Neural cell (in vitro differentiated cells): ENCODE data around the gene PCED1B.

ENCODE experiments used
- CTCF ChIP-seq: fragments of 450-650 bp; IDR thresholded peaks from 2 replicates; pipeline ENCODE4 v1.5.1; 2014; ENCODE audit warnings: antibody characterized with exemption, mild to moderate bottlenecking, moderate library complexity; ENCODE audit not compliant: poor library complexity, severe bottlenecking
- EP300 ChIP-seq: fragments of 450-650 bp; conservative IDR thresholded peaks from 2 replicates; pipeline ENCODE4 v1.6.1; 2014; ENCODE audit warnings: antibody characterized with exemption, mild to moderate bottlenecking, moderate library complexity; ENCODE audit not compliant: poor library complexity, severe bottlenecking
- EZH2 ChIP-seq: fragments of 200-600, 300-800 bp; shearing (Covaris generic), sonication (generic); IDR thresholded peaks from 2 replicates; pipeline ENCODE4 v1.6.1; 2014; ENCODE audit warnings: antibody characterized with exemption, low read length, borderline replicate concordance, mild to moderate bottlenecking; ENCODE audit not compliant: insufficient read depth, poor library complexity, severe bottlenecking
- POLR2AphosphoS5 ChIP-seq: IDR thresholded peaks from 2 replicates; pipeline ENCODE4 v1.6.1; 2012
- RAD21 ChIP-seq: fragments of 450-650 bp; conservative IDR thresholded peaks from 2 replicates; pipeline ENCODE4 v1.6.1; 2014; ENCODE audit warnings: antibody characterized with exemption, mild to moderate bottlenecking, moderate library complexity
- REST ChIP-seq: IDR thresholded peaks from 2 replicates; pipeline ENCODE4 v1.6.1; 2012; ENCODE audit warnings: borderline replicate concordance
- TAF1 ChIP-seq: IDR thresholded peaks from 2 replicates; pipeline ENCODE4 v1.6.1; 2012; ENCODE audit warnings: low read depth

DNA sequence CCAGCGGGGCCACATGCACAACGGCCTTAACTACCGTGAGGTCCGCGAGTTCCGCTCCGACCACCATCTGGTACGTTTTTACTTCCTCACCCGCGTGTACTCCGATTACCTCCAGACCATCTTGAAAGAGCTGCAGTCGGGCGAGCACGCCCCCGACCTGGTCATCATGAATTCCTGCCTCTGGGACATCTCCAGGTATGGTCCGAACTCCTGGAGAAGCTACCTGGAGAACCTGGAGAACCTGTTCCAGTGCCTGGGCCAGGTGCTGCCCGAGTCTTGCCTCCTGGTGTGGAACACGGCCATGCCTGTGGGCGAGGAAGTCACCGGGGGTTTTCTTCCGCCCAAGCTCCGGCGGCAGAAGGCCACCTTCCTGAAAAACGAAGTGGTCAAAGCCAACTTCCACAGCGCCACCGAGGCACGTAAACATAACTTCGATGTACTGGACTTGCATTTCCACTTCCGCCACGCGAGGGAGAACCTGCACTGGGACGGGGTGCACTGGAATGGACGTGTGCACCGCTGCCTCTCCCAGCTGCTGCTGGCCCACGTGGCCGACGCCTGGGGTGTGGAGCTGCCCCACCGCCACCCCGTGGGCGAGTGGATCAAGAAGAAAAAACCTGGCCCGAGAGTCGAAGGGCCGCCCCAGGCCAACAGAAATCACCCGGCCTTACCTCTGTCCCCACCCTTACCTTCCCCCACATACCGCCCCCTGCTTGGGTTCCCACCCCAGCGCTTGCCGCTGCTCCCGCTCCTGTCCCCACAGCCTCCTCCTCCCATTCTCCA, 156.0 kb downstream of the PCED1B start:
- TF ChIP-seq POLR2AphosphoS5, result no peak
- TF ChIP-seq CTCF, result no peak
- no peak for TF ChIP-seq EZH2
- TF ChIP-seq RAD21, result no peak
- no peak for TF ChIP-seq TAF1
- TF ChIP-seq REST, result no peak
- TF ChIP-seq EP300, result no peak
